Stimulated activated CD4-positive, alpha-beta T cell treated with anti-CD3 and anti-CD28 coated beads, Interleukin-1b, Interleukin-23, amount 100 ng/mL, for 1 hour (primary cell): ENCODE results near the gene SDK1.

Source experiments
- DNase-seq, 2 donors: peaks; one replicate each; pipeline ENCODE4 v3.0.0-alpha.2; 2020; ENCODE audit warnings: low read depth in 2 of 2

The SDK1 gene

DNA sequence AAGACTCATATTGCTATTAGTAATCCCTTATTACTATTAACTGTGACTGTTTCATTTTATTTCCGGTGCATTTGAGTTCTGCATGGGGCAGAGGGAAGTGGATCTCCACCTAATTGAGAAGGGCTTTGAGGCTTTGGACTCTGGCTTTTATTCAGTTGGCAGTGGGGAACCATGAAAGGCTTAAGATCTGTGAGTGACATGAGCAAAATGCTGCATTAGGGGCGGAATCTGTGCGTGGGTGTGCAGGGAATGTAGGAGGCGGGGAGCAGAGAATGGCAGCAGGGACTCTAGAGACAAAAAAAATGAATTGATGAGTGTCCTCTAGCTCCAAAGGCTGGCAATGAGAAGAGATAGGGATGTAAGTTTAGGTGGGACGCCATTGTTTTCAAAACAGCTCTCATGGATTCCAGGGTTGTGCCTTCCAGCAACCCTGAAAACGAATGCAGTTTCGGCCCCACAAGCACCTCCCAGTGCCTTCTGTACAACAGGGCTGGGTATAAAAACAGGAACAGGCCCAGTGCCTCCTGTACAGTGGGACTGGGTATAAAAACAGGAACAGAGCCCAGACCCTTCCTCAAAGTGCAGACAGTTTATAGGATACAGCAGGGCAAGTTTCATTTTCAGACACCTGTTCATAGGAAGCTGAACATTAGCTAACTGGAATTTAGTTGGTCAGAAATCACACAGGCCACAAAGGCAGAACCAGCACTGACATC is 717.7 kb downstream of the SDK1 start:
- no peak for DNase-seq

GRCh38 chr7:4020086-4020485 is 719.0 kb downstream of the SDK1 start:
- DNase-seq, result no peak

- no peak for DNase-seq
Observed at GRCh38 chr7:4021413-4021812, 720.4 kb downstream of the SDK1 start.

- no peak for DNase-seq
Observed at GRCh38 chr7:4022265-4022664, 721.2 kb downstream of the SDK1 start.

DNA sequence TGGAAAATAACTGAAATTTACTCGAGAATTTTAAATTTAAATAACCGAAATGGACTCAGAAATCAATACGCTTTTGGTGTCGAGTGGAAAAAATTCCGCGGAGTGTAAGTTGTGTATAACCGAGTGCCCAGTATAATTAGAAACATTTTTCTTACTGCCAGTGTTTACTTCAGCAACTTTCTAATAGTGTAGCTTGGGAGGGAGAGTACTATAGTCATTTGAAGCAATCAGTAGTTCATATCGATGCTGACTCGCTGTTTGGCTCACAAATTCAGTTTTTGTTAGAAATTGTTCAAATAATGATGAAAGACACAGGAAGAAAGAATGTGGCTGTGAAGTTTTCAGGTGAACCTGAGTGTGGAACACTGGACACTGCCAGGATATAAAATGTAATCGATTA is 722.5 kb downstream of the SDK1 start:
- no peak for DNase-seq

DNA sequence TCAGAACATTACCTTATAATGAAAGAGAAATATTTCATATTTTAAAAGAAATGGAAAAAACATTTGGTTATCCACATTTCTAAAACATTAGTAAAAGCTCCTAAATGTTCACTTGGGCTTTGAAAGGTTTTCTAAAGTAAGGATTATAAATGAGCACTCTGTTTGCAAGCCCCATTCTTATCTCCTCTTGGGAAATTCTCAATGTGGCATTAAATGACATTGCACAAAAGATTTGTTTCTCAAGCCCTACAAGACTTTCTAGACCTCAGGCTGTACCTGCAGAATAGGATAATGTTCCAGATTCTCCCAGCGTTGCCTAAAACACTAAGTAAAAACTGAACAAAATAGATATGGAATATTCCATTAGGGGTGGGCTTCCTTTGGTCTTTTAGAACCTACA is 723.1 kb downstream of the SDK1 start:
- no peak for DNase-seq

DNA sequence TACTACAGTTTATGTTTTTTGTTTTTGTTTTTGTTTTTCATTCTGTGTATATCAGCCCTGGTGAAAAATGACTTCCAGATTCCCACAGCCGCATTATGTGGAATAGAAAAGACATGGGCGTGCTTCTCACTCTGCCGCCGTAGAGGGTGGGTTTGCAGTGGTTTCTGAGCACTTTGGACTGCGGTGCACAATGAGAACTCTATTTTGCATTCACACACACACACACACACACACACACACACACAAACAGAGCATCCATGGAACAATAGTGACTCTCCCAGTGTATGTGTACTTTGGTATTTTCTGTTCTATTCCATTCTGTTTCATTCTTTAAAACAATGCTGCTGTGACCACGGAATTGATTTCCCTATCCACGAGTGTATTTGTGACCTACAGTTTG is 723.8 kb downstream of the SDK1 start:
- no peak for DNase-seq

- DNase-seq, result no peak
Observed at GRCh38 chr7:4025210-4025609, 724.2 kb downstream of the SDK1 start.

DNA sequence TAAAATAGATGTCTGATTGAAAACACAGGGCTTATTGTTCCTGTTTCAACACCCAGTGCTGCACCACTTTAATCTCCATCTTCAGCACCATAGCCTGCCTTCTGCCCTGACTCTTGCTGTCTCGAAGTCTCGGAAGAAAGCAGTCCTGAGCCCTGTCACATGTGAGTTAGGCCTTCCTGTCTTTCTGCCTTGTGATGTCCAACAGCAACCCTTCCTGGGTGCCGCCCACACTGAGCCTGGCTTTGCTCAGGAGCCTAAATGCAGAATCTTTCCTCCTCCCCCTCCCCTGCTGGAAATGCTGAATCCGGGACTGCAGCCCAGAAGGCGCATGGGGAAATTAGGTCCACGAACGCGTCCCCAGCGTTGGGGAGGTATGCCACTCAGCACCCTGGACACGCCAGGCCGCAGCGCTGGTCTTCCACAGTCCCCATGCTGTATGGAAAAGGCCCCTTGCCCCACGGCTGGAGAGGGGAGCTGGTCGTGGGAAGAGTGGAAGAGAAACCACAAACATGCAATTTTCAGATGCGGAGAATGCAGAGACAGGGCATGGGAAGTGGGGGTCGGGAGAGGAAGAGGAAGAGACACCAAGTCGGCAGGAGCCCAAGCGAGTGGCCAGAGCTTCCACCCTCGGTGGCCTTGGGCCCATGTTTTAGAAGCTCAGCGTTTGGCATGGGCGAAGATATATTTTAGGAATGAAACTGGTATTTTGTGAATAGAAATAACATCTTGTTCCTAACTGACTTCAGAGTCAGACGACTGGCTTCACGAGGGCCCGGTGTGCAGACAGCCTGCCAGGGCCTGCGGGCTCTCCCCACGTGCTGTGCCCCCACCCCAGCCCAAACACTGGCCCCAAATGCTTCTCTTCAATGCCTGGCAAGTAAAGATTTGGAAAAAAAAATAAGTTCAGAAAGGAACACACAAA is 724.9 kb downstream of the SDK1 start:
- no peak for DNase-seq

- no peak for DNase-seq
Observed at GRCh38 chr7:4026941-4027486, 726.0 kb downstream of the SDK1 start.

- DNase-seq, result no peak
Observed at GRCh38 chr7:4028221-4028620, 727.2 kb downstream of the SDK1 start.

GRCh38 chr7:4029941-4030340 is 728.9 kb downstream of the SDK1 start:
- DNase-seq, result no peak

- DNase-seq, result no peak
Observed at GRCh38 chr7:4030346-4030950, 729.4 kb downstream of the SDK1 start.

DNA sequence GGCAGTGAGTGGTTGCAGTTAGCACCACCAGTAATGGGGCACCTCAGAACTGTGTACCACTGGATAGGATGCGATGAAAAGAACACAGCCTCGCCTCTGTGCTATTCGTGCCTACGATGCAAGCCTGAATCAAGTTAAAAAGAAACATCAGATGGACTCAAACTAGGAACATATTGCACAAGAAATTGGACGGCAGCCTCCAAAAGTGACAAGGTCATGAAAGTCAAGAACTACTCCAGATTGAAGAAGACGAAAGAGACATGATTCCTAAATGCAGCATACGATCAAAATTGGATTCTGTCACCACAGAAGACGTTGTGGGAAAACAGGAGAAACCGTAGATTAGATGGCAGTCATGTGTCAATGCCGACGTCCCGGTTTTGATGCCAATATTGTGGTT is 732.9 kb downstream of the SDK1 start:
- DNase-seq, result no peak

GRCh38 chr7:4037308-4037707 is 736.3 kb downstream of the SDK1 start:
- no peak for DNase-seq

GRCh38 chr7:4037877-4038276 is 736.8 kb downstream of the SDK1 start:
- DNase-seq, result no peak

DNA sequence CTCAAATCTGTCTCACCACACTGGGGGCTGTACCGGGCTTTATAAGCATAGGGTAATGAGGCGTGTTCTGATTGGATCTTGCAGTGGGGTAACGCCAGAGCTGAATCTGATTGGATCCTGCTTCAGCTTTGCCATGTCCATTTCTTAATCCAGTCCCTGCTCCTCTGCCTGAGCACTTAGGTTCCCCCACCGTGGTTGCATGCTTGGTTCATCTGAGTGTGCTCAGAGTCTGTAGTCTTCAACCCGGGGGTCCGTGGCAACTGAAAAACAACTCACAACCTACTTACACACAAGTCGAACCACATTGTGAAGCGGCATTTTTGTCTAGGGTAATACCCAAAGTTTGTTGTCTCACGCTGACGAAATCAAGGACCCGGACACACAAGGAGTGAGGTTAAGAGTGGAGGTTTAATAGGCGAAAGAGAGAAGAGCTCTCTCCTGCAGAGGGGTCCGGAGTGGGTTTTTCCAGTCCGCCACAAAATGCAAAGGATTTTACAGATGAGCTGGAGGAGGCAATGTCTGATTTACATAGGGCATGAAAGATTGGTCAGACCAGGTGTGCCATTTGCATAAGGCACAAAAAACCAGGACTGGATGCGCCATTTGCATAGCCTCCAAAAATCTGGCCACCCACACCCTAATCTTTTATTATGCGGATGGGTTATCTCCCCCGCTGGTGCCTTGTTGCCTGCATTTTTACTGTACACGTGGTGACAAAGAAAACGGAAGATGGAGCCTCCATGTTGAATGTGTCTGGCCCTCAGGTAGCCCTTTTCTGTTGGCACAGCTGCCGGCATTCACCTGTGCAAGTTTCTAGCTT is 739.3 kb downstream of the SDK1 start:
- DNase-seq, result no peak

DNA sequence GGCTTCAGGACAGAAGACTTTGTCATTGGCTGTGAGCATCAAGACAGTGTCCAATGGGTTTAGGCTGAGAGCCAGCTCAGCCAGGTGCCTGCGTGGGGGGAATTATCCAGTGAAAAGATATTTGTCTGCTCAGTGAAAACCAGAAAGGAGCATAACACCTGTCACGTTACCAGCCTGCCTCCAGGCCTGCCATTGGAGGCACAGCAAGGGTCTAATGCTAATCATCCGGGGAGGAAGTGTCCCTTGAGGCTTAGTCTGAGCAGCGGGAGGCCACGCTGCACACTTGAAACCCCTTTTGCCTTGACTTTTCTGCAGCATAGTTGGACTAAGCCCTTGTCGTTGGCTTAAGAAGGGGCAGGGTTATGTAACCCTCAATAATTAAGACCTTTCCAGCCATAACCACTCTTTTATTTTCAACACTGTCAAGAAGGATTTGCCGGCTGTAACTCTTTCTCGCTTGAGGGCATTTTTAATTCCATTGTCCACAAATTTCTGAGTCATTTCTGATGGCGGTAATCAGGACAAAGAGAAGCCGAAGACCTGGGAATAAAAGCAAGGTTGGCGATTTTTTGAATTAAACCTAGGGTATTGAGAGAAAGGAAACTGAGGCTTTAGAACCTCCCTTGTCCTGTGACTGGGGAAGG is 741.5 kb downstream of the SDK1 start:
- no peak for DNase-seq

DNA sequence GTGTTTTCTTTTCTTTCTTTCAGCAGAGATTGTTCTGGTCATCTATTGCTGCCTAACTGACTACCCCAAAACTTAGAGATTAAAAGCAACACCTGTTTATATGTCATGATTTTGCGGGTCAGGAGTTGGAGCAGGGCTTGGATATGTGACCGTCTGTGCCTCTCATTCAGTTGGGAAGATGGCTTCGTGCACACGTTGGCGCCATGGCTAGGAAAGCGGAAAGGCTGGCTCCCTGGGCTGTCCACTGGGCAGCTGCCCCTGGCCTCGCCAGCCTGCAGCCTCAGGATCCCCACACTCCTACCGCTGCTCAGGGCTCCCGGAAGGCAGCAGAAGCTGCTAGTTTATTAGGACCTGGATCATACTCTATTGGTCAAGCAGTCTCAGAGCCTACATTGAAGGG is 742.9 kb downstream of the SDK1 start:
- no peak for DNase-seq

DNA sequence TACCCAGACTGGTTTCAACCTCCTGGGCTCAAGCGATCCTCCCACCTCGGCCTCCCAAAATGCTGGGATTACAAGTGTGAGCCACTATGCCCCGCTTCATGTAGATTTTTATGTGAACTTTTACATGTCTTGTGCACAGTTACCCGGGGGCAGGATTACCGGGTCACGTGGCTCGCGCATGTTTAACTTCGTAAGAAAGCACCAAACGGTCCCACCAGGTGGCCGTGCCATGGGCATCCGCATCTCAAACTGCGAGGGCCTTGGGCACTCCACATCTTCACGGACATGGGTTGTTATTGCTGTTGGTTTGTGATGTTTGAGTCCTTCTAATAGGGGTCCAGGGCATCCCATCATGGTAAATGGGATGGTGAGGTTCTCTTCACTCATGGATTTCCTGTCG is 744.4 kb downstream of the SDK1 start:
- DNase-seq, result no peak

DNA sequence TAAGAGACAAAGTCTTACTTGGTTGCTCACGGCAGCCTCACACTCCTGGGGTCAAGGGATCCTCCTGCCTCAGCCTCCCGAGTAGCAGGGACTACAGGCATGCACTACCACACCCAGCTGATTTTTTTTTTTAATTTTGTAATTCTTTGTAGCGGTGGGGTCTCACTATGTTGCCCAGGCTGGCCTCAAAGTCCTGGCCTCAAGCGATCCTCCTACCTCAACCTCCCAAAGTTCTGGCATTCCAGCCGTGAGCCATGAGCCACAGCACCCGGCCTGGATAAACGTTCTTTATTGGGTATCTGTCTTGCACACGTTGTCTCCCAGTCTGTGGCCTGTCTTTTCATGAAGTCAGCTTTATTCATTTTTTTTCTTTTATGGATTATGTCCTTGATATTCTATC is 744.9 kb downstream of the SDK1 start:
- DNase-seq, result no peak
